GM10266 (cell line): ENCODE measurements around the gene CRABP2.

Source experiments
- DNase-seq: peaks from one replicate; pipeline ENCODE4 v3.0.0; 2012; ENCODE audit errors: extremely low spot score
- TF ChIP-seq, protein P1 (sequence below): IDR thresholded peaks from 2 replicates; pipeline ENCODE4 v1.5.1; 2012; ENCODE audit warnings: mild to moderate bottlenecking, low read depth; ENCODE audit not compliant: control insufficient read depth, insufficient read depth; ENCODE audit errors: missing control alignments

CRABP2 gene

DNA sequence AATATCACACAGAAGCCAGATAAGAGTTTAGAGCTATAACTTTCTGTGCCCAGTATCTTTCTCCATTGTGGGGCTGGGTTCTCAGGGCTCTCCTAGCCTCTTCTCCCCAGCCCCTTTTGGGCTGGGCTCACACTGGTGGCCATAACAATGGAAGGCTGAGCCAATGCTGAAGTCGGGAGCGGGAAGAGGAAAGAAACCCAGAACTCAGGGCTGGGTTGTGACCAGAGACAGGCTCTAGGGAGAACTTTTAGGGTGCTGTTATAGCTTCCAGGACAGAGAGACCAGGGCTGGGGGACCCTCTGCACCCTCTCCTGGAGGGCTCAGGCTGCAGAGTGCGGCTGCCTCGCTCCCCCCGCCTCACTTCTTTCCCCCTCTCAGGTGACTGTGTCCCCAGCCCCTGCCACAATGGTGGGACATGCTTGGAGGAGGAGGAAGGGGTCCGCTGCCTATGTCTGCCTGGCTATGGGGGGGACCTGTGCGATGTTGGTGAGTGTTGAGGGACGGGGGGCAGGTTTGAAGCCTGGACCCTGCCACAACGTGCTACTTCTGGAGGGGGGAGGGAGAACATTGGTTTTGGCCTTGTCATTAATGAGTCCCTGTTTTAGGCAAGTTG lies 49.4 kb downstream of the CRABP2 start:
- no peak for DNase-seq
- TF ChIP-seq, protein P1, sequence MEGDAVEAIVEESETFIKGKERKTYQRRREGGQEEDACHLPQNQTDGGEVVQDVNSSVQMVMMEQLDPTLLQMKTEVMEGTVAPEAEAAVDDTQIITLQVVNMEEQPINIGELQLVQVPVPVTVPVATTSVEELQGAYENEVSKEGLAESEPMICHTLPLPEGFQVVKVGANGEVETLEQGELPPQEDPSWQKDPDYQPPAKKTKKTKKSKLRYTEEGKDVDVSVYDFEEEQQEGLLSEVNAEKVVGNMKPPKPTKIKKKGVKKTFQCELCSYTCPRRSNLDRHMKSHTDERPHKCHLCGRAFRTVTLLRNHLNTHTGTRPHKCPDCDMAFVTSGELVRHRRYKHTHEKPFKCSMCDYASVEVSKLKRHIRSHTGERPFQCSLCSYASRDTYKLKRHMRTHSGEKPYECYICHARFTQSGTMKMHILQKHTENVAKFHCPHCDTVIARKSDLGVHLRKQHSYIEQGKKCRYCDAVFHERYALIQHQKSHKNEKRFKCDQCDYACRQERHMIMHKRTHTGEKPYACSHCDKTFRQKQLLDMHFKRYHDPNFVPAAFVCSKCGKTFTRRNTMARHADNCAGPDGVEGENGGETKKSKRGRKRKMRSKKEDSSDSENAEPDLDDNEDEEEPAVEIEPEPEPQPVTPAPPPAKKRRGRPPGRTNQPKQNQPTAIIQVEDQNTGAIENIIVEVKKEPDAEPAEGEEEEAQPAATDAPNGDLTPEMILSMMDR = no peak

GRCh38 chr1:156655151-156655903 lies 50.1 kb downstream of the CRABP2 start:
- TF ChIP-seq, protein P1 = no peak
- DNase-seq = no peak

GRCh38 chr1:156654700-156655099 lies 50.7 kb downstream of the CRABP2 start:
- no peak for DNase-seq
- TF ChIP-seq, protein P1 = no peak

DNA sequence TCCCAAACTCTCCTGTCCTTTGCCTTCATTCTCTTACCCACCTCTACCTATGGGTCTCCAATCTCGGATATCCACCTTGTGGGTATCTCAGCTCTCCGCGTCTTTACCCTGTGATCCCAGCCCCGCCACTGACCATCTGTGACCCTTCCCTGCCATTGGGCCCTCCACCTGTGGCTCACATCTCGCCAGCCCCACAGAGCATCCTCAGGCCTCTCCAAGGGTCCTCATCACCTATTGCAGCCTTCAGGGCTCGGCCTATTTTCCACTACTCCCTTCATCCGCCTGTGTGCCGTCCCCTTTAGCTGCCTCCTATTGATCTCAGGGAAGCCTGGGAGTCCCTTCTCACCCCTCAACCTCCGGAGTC lies 52.4 kb downstream of the CRABP2 start:
- no peak for DNase-seq
- TF ChIP-seq, protein P1 = no peak

- TF ChIP-seq, protein P1 = no peak
- DNase-seq = no peak
Observed at GRCh38 chr1:156652131-156652991, 53.0 kb downstream of the CRABP2 start.
